ENCODE data around the gene IGF1. TPM values are rescaled to one million over a fixed set of nuclear protein-coding genes. Genes with fewer than 3 reads are reported as not detected.
A peak's percentile ranks its signal among the peaks of the same experiment; 100 is the strongest.

The IGF1 gene
- total and polyA plus RNA-seq, 11 donors, result 1.9 to 30.3 (median 13.3) TPM

DNA sequence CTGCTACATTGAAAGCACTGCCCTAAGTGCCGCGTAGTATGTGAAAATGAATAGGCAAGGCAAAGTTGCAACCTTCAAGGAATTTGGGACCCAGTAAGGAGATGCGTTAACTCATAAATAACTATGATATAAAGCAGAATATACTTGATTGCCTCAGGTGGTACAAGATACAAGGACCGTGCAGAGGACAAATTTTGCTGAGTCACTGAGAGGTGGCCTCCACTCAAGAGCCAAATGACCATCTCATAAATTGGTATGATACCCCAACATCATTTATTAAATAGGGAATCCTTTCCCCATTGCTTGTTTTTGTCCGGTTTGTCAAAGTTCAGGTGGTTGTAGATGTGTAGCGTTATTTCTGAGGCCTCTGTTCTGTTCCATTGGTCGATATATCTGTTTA, 35.7 kb downstream of the IGF1 start:
- Histone ChIP-seq H3K36me3 (no peaks in the 10 kb centered on the region), H3K4me3 (no peak overlapping the region), H3K27me3 (no peaks in the 10 kb centered on the region), H3K4me1 (peaks cover 0 to 7% (median 0%) of the 10 kb centered on the region in 12 donors), H3K27ac (no peak overlapping the region), H3K9me3 (peaks cover 0 to 10% (median 0%) of the 10 kb centered on the region in 12 donors)
- TF ChIP-seq, protein P1, sequence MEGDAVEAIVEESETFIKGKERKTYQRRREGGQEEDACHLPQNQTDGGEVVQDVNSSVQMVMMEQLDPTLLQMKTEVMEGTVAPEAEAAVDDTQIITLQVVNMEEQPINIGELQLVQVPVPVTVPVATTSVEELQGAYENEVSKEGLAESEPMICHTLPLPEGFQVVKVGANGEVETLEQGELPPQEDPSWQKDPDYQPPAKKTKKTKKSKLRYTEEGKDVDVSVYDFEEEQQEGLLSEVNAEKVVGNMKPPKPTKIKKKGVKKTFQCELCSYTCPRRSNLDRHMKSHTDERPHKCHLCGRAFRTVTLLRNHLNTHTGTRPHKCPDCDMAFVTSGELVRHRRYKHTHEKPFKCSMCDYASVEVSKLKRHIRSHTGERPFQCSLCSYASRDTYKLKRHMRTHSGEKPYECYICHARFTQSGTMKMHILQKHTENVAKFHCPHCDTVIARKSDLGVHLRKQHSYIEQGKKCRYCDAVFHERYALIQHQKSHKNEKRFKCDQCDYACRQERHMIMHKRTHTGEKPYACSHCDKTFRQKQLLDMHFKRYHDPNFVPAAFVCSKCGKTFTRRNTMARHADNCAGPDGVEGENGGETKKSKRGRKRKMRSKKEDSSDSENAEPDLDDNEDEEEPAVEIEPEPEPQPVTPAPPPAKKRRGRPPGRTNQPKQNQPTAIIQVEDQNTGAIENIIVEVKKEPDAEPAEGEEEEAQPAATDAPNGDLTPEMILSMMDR (IDR thresholded peaks at IDR 0.05), result no peak
- TF ChIP-seq POLR2A (IDR thresholded peaks at IDR 0.05), result no peak
- ATAC-seq, result no peak
- WGBS, 4 donors, result 78 to 88% (median 81%) methylated on average over 7 of the region's 7 CpGs
- no peak for DNase-seq
- intact Hi-C loops (cut with DNase I), result no loop called here

GRCh38 chr12:102444093-102444492, 36.3 kb downstream of the IGF1 start:
- Histone ChIP-seq H3K27me3 (no peaks in the 10 kb centered on the region), H3K36me3 (no peaks in the 10 kb centered on the region), H3K27ac (no peak overlapping the region), H3K4me3 (no peak overlapping the region), H3K4me1 (peaks cover 0 to 7% (median 0%) of the 10 kb centered on the region in 12 donors), H3K9me3 (peaks cover 0 to 10% (median 0%) of the 10 kb centered on the region in 12 donors)
- ATAC-seq (no peak), DNase-seq (no peak)
- WGBS, 4 donors, result 81 to 96% (median 92%) methylated on average over 3 of the region's 3 CpGs
- TF ChIP-seq, protein P1 (IDR thresholded peaks at IDR 0.05), result no peak
- TF ChIP-seq POLR2A (IDR thresholded peaks at IDR 0.05), result no peak
- intact Hi-C loops (cut with DNase I), result no loop called here

- intact Hi-C loops (cut with DNase I), result no loop called here
- WGBS, 4 donors, result 69 to 75% (median 72%) methylated on average over 1 of the region's 1 CpG
- no peak for TF ChIP-seq POLR2A (IDR thresholded peaks at IDR 0.05)
- TF ChIP-seq, protein P1 (IDR thresholded peaks at IDR 0.05), result no peak
These were observed 39.2 kb downstream of the IGF1 start for GRCh38 chr12:102441077-102441596.

DNA sequence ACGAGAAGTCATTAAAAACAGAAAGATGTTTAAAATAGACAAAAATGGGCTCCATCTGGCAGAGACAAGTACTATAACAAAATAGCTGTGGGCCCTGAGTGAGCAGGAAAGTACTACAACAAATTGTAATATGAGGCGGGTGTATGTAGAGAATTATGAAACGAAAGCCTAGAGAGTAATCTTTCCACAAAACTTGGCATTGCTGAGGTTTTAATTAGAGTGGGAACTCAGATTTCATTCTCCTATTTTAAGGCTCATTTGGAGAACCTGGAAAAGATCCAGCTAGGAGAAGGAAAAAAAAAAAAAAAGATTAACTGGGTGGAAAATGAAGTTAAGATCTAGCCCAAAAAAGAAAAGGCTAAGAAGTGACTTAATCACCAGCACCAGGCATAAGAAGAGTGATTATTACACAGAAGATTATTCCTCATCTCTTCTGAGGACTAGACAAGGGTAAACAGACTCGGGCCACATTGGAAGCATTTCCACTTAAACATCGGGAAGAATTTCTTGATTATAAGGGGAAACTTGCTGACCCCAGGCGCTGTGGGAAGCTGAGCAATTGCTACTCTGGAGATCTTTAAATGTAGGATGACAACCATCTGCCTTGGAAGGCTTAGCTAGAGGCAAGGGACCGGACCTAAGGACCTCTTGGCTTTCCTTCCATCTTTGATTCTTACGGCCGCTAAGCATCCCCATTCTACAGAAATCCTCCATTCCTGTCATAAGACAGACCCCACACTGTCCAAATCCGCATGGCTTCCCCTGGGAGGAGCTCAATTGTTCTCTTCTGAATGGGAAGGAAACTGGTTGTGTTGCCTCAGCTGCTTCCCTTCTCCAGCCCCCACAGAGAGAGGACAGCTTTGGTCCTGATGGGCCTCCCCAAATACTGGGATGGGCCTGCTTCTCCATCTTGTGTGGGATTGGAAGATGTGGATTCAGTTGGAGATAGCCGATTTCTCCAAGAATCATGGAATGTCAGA, 40.6 kb downstream of the IGF1 start:
- no peaks in the 10 kb centered on the region for H3K36me3 ChIP-seq
- intact Hi-C loops (cut with DNase I), result loop anchor here in 1 of 10 donors (5.0 kb wide), 1 partner anchor 38 kb away; no protein-coding TSS in a partner anchor
- DNase-seq, result peak in 2 of 5 donors; percentile 25 to 43
- H3K4me3 ChIP-seq, result no peak overlapping the region
- H3K4me1 ChIP-seq, result peaks cover 0 to 10% (median 0%) of the 10 kb centered on the region in 12 donors
- TF ChIP-seq, protein P1 (IDR thresholded peaks at IDR 0.05), result no peak
- TF ChIP-seq POLR2A (IDR thresholded peaks at IDR 0.05), result no peak
- peaks cover 0 to 2% (median 0%) of the 10 kb centered on the region in 12 donors for H3K9me3 ChIP-seq
- H3K27ac ChIP-seq, result peak overlapping the region in 7 of 12 donors; percentile 1 to 52 (median 21)
- ATAC-seq, result peak in 2 of 4 donors; percentile 41 to 53
- H3K27me3 ChIP-seq, result no peaks in the 10 kb centered on the region
- 48 to 60% (median 55%) methylated on average over 11 of the region's 11 CpGs for WGBS, 4 donors

More at GRCh38 chr12:102441077-102441596, 39.2 kb downstream of the IGF1 start:
- Histone ChIP-seq H3K4me1 (peaks cover 0 to 10% (median 0%) of the 10 kb centered on the region in 12 donors), H3K27ac (no peak overlapping the region), H3K27me3 (no peaks in the 10 kb centered on the region), H3K9me3 (peaks cover 0 to 6% (median 0%) of the 10 kb centered on the region in 12 donors), H3K4me3 (no peak overlapping the region), H3K36me3 (no peaks in the 10 kb centered on the region)
- no peak for DNase-seq
- ATAC-seq, result peak in 1 of 4 donors; percentile 45
